B cell (primary cell): ENCODE data around the gene FUBP3.

Experiments used
- EZH2 ChIP-seq: IDR thresholded peaks from 2 replicates; pipeline ENCODE4 v1.6.1; 2012; ENCODE audit warnings: borderline replicate concordance, low read depth, mild to moderate bottlenecking, moderate library complexity, low read length; ENCODE audit not compliant: insufficient read depth, poor library complexity, severe bottlenecking
- TF ChIP-seq, protein P1 (sequence below): fragments of 200-600 bp; IDR thresholded peaks from one replicate; pipeline ENCODE4 v1.8.0; 2022; ENCODE audit warnings: antibody characterized with exemption, mild to moderate bottlenecking

- TF ChIP-seq, protein P1, sequence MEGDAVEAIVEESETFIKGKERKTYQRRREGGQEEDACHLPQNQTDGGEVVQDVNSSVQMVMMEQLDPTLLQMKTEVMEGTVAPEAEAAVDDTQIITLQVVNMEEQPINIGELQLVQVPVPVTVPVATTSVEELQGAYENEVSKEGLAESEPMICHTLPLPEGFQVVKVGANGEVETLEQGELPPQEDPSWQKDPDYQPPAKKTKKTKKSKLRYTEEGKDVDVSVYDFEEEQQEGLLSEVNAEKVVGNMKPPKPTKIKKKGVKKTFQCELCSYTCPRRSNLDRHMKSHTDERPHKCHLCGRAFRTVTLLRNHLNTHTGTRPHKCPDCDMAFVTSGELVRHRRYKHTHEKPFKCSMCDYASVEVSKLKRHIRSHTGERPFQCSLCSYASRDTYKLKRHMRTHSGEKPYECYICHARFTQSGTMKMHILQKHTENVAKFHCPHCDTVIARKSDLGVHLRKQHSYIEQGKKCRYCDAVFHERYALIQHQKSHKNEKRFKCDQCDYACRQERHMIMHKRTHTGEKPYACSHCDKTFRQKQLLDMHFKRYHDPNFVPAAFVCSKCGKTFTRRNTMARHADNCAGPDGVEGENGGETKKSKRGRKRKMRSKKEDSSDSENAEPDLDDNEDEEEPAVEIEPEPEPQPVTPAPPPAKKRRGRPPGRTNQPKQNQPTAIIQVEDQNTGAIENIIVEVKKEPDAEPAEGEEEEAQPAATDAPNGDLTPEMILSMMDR = no peak
- no peak for TF ChIP-seq EZH2
These were observed 51.3 kb downstream of the FUBP3 start for GRCh38 chr9:130630506-130631330.
